Neural progenitor cell (in vitro differentiated cells): Measurements from ENCODE around the gene CA10. TPM values are rescaled to one million over a fixed set of nuclear protein-coding genes. Genes with fewer than 3 reads are reported as not detected.

ENCODE experiments used
- DNase-seq: peaks from one replicate; pipeline ENCODE4 v3.0.0-alpha.2; 2016; ENCODE audit warnings: low spot score
- H2AFZ ChIP-seq: fragments of 200-600 bp; sonication (generic); replicated peaks from 2 replicates; pipeline ENCODE4 v1.6.1; 2016; ENCODE audit warnings: antibody characterized with exemption
- H3F3A ChIP-seq: fragments of 200-600 bp; sonication (generic); 2 replicates; pipeline ENCODE4 v1.6.1; 2016; ENCODE audit warnings: antibody characterized with exemption, low read depth
- H3K27ac ChIP-seq: fragments of 200-600 bp; sonication (generic); 2 replicates; pipeline ENCODE4 v1.5.1; 2016; ENCODE audit warnings: mild to moderate bottlenecking
- H3K27me3 ChIP-seq: fragments of 200-600 bp; sonication (generic); 2 replicates; pipeline ENCODE4 v1.6.1; 2016; ENCODE audit warnings: mild to moderate bottlenecking, moderate library complexity
- H3K36me3 ChIP-seq: fragments of 200-600 bp; sonication (generic); 2 replicates; pipeline ENCODE4 v1.5.1; 2016
- H3K4me1 ChIP-seq: fragments of 200-600 bp; sonication (generic); 2 replicates; pipeline ENCODE4 v1.6.1; 2016; ENCODE audit warnings: mixed run types
- H3K4me2 ChIP-seq: fragments of 200-600 bp; sonication (generic); 2 replicates; pipeline ENCODE4 v1.6.1; 2016
- H3K4me3 ChIP-seq: fragments of 200-600 bp; sonication (generic); 2 replicates; pipeline ENCODE4 v1.5.1; 2016
- H3K79me2 ChIP-seq: fragments of 200-600 bp; sonication (generic); 2 replicates; pipeline ENCODE4 v1.6.1; 2016; ENCODE audit warnings: low read depth
- H3K9ac ChIP-seq: fragments of 200-600 bp; sonication (generic); 2 replicates; pipeline ENCODE4 v1.6.1; 2016
- H3K9me3 ChIP-seq: fragments of 200-600 bp; sonication (generic); 2 replicates; pipeline ENCODE4 v1.5.1; 2016; ENCODE audit warnings: low read depth
- H4K20me1 ChIP-seq: fragments of 200-600 bp; sonication (generic); 2 replicates; pipeline ENCODE4 v1.6.1; 2016; ENCODE audit warnings: low read depth
- H3K27ac Mint-ChIP-seq: 3 replicates; pipeline ENCODE4 v1.8.0; 2021; ENCODE audit warnings: mixed read lengths
- H3K27me3 Mint-ChIP-seq: 2 replicates; pipeline ENCODE4 v1.8.0; 2022; ENCODE audit warnings: low read depth, mild to moderate bottlenecking, inconsistent platforms, moderate library complexity, mixed read lengths; ENCODE audit not compliant: insufficient read depth
- H3K36me3 Mint-ChIP-seq: 3 replicates; pipeline ENCODE4 v1.8.0; 2021; ENCODE audit warnings: mixed read lengths
- H3K4me1 Mint-ChIP-seq: 3 replicates; pipeline ENCODE4 v1.8.0; 2021; ENCODE audit warnings: mixed read lengths
- H3K4me3 Mint-ChIP-seq: 3 replicates; pipeline ENCODE4 v1.8.0; 2021; ENCODE audit warnings: mild to moderate bottlenecking, moderate library complexity, mixed read lengths
- H3K9me3 Mint-ChIP-seq: 3 replicates; pipeline ENCODE4 v1.8.0; 2020; ENCODE audit warnings: mixed read lengths
- CTCF ChIP-seq: fragments of 200-600 bp; sonication (generic); IDR thresholded peaks from 2 replicates; pipeline ENCODE4 v1.5.1; 2017; ENCODE audit warnings: antibody characterized with exemption, mild to moderate bottlenecking
- EZH2 ChIP-seq: fragments of 200-600 bp; sonication (generic); IDR thresholded peaks from 2 replicates; pipeline ENCODE4 v1.6.1; 2017; ENCODE audit warnings: antibody characterized with exemption, mild to moderate bottlenecking, moderate library complexity
- EZH2phosphoT487 ChIP-seq: fragments of 200-600 bp; sonication (generic); IDR thresholded peaks from 2 replicates; pipeline ENCODE4 v1.6.1; 2017; ENCODE audit warnings: antibody characterized with exemption
- total RNA-seq: library from RNA; depleted of rRNA; stranded (reverse); fragments of >200 nt; gene quantifications from 2 replicates; pipeline ENCODE4 v1.2.3, GENCODE V29; 2015; ENCODE audit warnings: low replicate concordance

Gene CA10
- total RNA-seq, 1 donor from 2014 or later = 0.65 TPM

- Histone ChIP-seq H3F3A (no peaks in the 10 kb centered on the region), H4K20me1 (no peaks in the 10 kb centered on the region), H2AFZ (no peak overlapping the region), H3K9me3 (no peaks in the 10 kb centered on the region), H3K4me1 (no peaks in the 10 kb centered on the region), H3K4me3 (no peak overlapping the region), H3K9ac (no peak overlapping the region), H3K27ac (no peak overlapping the region), H3K79me2 (no peaks in the 10 kb centered on the region), H3K4me2 (no peak overlapping the region), H3K27me3 (no peaks in the 10 kb centered on the region), H3K36me3 (no peaks in the 10 kb centered on the region)
- no peaks in the 10 kb centered on the region for H3K4me1 Mint-ChIP-seq
- no peak overlapping the region for H3K27ac Mint-ChIP-seq
- H3K27me3 Mint-ChIP-seq = peaks cover 3% of the 10 kb centered on the region
- no peak for DNase-seq
- H3K9me3 Mint-ChIP-seq = no peaks in the 10 kb centered on the region
- no peaks in the 10 kb centered on the region for H3K36me3 Mint-ChIP-seq
- no peak for TF ChIP-seq EZH2
- no peak for TF ChIP-seq EZH2phosphoT487
- TF ChIP-seq CTCF = no peak
- no peak overlapping the region for H3K4me3 Mint-ChIP-seq
Observed at GRCh38 chr17:52124561-52124960, 34.0 kb downstream of the CA10 start.

- Histone ChIP-seq H2AFZ (no peak overlapping the region), H3K4me2 (no peak overlapping the region), H3K9me3 (no peaks in the 10 kb centered on the region), H3K27me3 (no peaks in the 10 kb centered on the region), H4K20me1 (no peaks in the 10 kb centered on the region), H3K27ac (no peak overlapping the region), H3K4me1 (no peaks in the 10 kb centered on the region), H3F3A (no peaks in the 10 kb centered on the region), H3K36me3 (no peaks in the 10 kb centered on the region), H3K9ac (no peak overlapping the region), H3K4me3 (no peak overlapping the region), H3K79me2 (no peaks in the 10 kb centered on the region)
- Mint-ChIP-seq H3K36me3 (no peaks in the 10 kb centered on the region), H3K9me3 (peaks cover 15% of the 10 kb centered on the region), H3K27ac (no peak overlapping the region), H3K4me1 (no peaks in the 10 kb centered on the region), H3K4me3 (no peak overlapping the region), H3K27me3 (peaks cover 6% of the 10 kb centered on the region)
- TF ChIP-seq CTCF (no peak), EZH2phosphoT487 (no peak), EZH2 (no peak)
- DNase-seq = no peak
Observed at GRCh38 chr17:52120465-52120864, 38.0 kb downstream of the CA10 start.

GRCh38 chr17:52110923-52111581 lies 47.5 kb downstream of the CA10 start:
- no peak overlapping the region for H2AFZ ChIP-seq
- H3K4me3 Mint-ChIP-seq = no peak overlapping the region
- no peaks in the 10 kb centered on the region for H4K20me1 ChIP-seq
- H3K4me2 ChIP-seq = no peak overlapping the region
- H3K27me3 Mint-ChIP-seq = peaks cover 4% of the 10 kb centered on the region
- no peak overlapping the region for H3K27ac ChIP-seq
- H3K4me1 ChIP-seq = no peaks in the 10 kb centered on the region
- H3K36me3 ChIP-seq = no peaks in the 10 kb centered on the region
- H3K9ac ChIP-seq = no peak overlapping the region
- H3K36me3 Mint-ChIP-seq = no peaks in the 10 kb centered on the region
- no peak for DNase-seq
- no peak overlapping the region for H3K27ac Mint-ChIP-seq
- H3F3A ChIP-seq = no peaks in the 10 kb centered on the region
- H3K27me3 ChIP-seq = no peaks in the 10 kb centered on the region
- H3K4me3 ChIP-seq = no peak overlapping the region
- no peaks in the 10 kb centered on the region for H3K79me2 ChIP-seq
- TF ChIP-seq EZH2 (no peak), CTCF (no peak), EZH2phosphoT487 (no peak)
- H3K4me1 Mint-ChIP-seq = peaks cover 1% of the 10 kb centered on the region
- no peaks in the 10 kb centered on the region for H3K9me3 ChIP-seq
- H3K9me3 Mint-ChIP-seq = peaks cover 4% of the 10 kb centered on the region
